Kidney (tissue), 14 donors: ENCODE data around the gene ADGRL3. TPM values are rescaled to one million over a fixed set of nuclear protein-coding genes. Genes with fewer than 3 reads are reported as not detected.

Experiments
- DNase-seq, 5 donors: peaks; one replicate each; pipeline ENCODE4 v3.0.0-alpha.2; 2013 to 2020
- FAIRE-seq: peaks from 2 replicates; lab custom pipeline; 2012; peaks lifted over from hg19 to GRCh38; lab: Jason Lieb, UNC
- H3K27ac ChIP-seq, 2 donors: one replicate each; pipeline ENCODE4 v1.7.0; 2013; ENCODE audit warnings: low read depth in 2 of 2, low read length in 2 of 2, inconsistent platforms in 1 of 2
- H3K27me3 ChIP-seq: one replicate; pipeline ENCODE4 v1.7.1; 2013; ENCODE audit warnings: low read length, inconsistent platforms; ENCODE audit not compliant: control insufficient read depth, insufficient read depth
- H3K36me3 ChIP-seq, 3 donors: one replicate each; pipeline versions ENCODE4 v1.7.0 to v1.7.1; 2013; ENCODE audit warnings: low read length in 3 of 3, control low read depth in 1 of 3, inconsistent platforms in 1 of 3; ENCODE audit not compliant: insufficient read depth in 3 of 3, control insufficient read depth in 2 of 3
- H3K4me1 ChIP-seq, 3 donors: one replicate each; pipeline versions ENCODE4 v1.7.0 to v1.7.1; 2013; ENCODE audit warnings: low read length in 3 of 3, inconsistent platforms in 1 of 3, low read depth in 1 of 3; ENCODE audit not compliant: control insufficient read depth in 2 of 3, insufficient read depth in 2 of 3
- H3K4me3 ChIP-seq, 3 donors: one replicate each; pipeline versions ENCODE4 v1.7.0 to v1.8.1; 2013; ENCODE audit warnings: low read length in 3 of 3, control low read depth in 1 of 3, inconsistent platforms in 1 of 3
- H3K9ac ChIP-seq, 3 donors: one replicate each; pipeline versions ENCODE4 v1.7.0 to v1.7.1; 2013; ENCODE audit warnings: low read length in 3 of 3, control low read depth in 1 of 3, inconsistent platforms in 1 of 3
- H3K9me3 ChIP-seq, 3 donors: one replicate each; pipeline versions ENCODE4 v1.7.0 to v1.7.1; 2013; ENCODE audit warnings: low read length in 3 of 3, control low read depth in 1 of 3, inconsistent platforms in 1 of 3; ENCODE audit not compliant: control insufficient read depth in 2 of 3, insufficient read depth in 1 of 3
- CTCF ChIP-seq: IDR thresholded peaks from 3 replicates; pipeline ENCODE4 v1.5.1; 2012; ENCODE audit warnings: mild to moderate bottlenecking, moderate library complexity, borderline replicate concordance; ENCODE audit not compliant: insufficient read depth; ENCODE audit errors: extremely low read depth
- intact Hi-C: fragments of 100-400 bp; cut with DNase I; formaldehyde crosslinking; loops from one replicate; pipeline ENCODE4 v1.11.1; 2022
- polyA plus RNA-seq: library from polyadenylated mRNA; stranded (reverse); fragments of 350-450 nt; fragmentation: Illumina TruSeq; extraction: RNeasy Lipid Tissue Mini Kit (QIAGEN cat#74804); gene quantifications from one replicate; pipeline ENCODE4 v1.2.3, GENCODE V29; 2014; ENCODE audit warnings: low read depth, low replicate concordance; ENCODE audit not compliant: insufficient read depth
- total RNA-seq: library from RNA; stranded (reverse); fragmentation: NEBNext Ultra II Directional; extraction: Animal tissue kit (Norgen Biotek cat#: 25700); gene quantifications from one replicate; pipeline ENCODE4 v1.2.1, GENCODE V29; 2021
- donor health status: control.
- donor health status: control.
- donor health status: control.
- donor health status: control.
- donor health status: control.
- donor health status: DM: yes; HTN: yes; CAD: no.
- donor health status: Normal renal cell carcinoma (clear cell type).

The ADGRL3 gene
- total and polyA plus RNA-seq, 2 donors from 2014 or later = 1.3 to 8.9 TPM

DNA sequence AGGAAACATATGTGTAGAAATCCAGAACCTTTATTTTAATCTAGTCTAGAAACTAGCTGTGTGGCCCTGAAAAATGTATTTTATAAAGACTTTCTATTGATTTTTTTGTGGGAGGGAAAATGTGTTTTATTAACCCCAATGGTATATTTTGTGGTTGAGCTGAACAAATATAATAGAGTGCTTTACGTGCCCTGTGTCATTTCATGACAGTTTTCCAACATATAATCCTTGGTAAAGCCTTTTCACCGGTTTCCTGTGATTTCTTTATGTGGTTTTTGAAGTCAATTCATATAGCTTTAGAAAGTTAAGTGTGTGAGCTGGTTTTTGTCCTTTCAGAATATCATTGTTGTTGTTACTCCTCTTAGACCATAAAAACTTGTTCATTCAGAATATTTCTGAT, 375.7 kb downstream of the ADGRL3 start:
- intact Hi-C loops = no loop called here

GRCh38 chr4:61579786-61580185, 379.7 kb downstream of the ADGRL3 start:
- intact Hi-C loops = no loop called here
- no peak overlapping the region for H3K4me3 ChIP-seq
- no peak for TF ChIP-seq CTCF
- H3K4me1 ChIP-seq = no peaks in the 10 kb centered on the region
- FAIRE-seq (no peak), DNase-seq (no peak)
- no peaks in the 10 kb centered on the region for H3K27me3 ChIP-seq
- H3K36me3 ChIP-seq = no peaks in the 10 kb centered on the region
- H3K9ac ChIP-seq = no peak overlapping the region
- no peaks in the 10 kb centered on the region for H3K9me3 ChIP-seq
- no peak overlapping the region for H3K27ac ChIP-seq

More for the DNA sequence above, 375.7 kb downstream of the ADGRL3 start:
- H3K4me3 ChIP-seq = no peak overlapping the region
- H3K9ac ChIP-seq = no peak overlapping the region
- H3K36me3 ChIP-seq = no peaks in the 10 kb centered on the region
- DNase-seq (no peak), FAIRE-seq (no peak)
- TF ChIP-seq CTCF = no peak
- no peaks in the 10 kb centered on the region for H3K9me3 ChIP-seq
- no peak overlapping the region for H3K27ac ChIP-seq
- H3K4me1 ChIP-seq = no peaks in the 10 kb centered on the region
- H3K27me3 ChIP-seq = no peaks in the 10 kb centered on the region

- H3K9ac ChIP-seq = no peak overlapping the region
- FAIRE-seq (no peak), DNase-seq (no peak)
- no peaks in the 10 kb centered on the region for H3K9me3 ChIP-seq
- H3K4me1 ChIP-seq = no peaks in the 10 kb centered on the region
- TF ChIP-seq CTCF = no peak
- H3K27ac ChIP-seq = no peak overlapping the region
- H3K27me3 ChIP-seq = no peaks in the 10 kb centered on the region
- intact Hi-C loops = no loop called here
- H3K36me3 ChIP-seq = no peaks in the 10 kb centered on the region
- H3K4me3 ChIP-seq = no peak overlapping the region
Measured at GRCh38 chr4:61580721-61581377, 380.7 kb downstream of the ADGRL3 start.

DNA sequence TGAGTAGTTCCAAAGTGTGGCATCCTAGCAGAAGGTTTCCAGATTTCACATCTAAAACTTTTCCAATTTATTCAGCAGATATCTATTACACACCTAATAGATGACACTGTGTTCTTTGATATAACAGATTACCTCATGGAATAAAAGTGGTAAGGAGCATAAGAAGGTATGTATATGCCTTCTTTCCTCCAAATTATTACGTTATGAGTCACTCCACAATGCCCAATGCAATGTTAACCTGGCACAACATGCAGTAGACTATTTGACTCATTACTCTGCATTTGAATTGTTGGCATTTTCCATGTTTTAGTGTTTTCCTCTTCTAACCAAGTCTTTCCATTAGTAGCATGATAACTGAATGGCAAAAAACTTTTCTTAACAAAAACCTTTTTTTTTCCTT, 383.6 kb downstream of the ADGRL3 start:
- intact Hi-C loops = no loop called here
- Histone ChIP-seq H3K4me3 (no peak overlapping the region), H3K4me1 (no peaks in the 10 kb centered on the region), H3K9ac (no peak overlapping the region), H3K27ac (no peak overlapping the region), H3K36me3 (no peaks in the 10 kb centered on the region), H3K9me3 (no peaks in the 10 kb centered on the region), H3K27me3 (no peaks in the 10 kb centered on the region)
- no peak for TF ChIP-seq CTCF
- FAIRE-seq (no peak), DNase-seq (no peak)
